SK-N-MC (cell line): Measurements from ENCODE around the gene SEPSECS.

Experiments
- EZH2 ChIP-seq: fragments of 200-600 bp; sonication (generic); IDR thresholded peaks from one replicate; pipeline ENCODE4 v1.6.1; 2017; ENCODE audit warnings: antibody characterized with exemption
- FOXP2 ChIP-seq: optimal IDR thresholded peaks from 2 replicates; pipeline ENCODE3; 2011; ENCODE audit warnings: mild to moderate bottlenecking, moderate library complexity; ENCODE audit not compliant: insufficient read depth; ENCODE audit errors: extremely low read length, control extremely low read depth
- POLR2AphosphoS5 ChIP-seq: IDR thresholded peaks from 2 replicates; pipeline ENCODE4 v1.6.1; 2012; ENCODE audit warnings: mild to moderate bottlenecking, low read depth, low read length, borderline replicate concordance

DNA sequence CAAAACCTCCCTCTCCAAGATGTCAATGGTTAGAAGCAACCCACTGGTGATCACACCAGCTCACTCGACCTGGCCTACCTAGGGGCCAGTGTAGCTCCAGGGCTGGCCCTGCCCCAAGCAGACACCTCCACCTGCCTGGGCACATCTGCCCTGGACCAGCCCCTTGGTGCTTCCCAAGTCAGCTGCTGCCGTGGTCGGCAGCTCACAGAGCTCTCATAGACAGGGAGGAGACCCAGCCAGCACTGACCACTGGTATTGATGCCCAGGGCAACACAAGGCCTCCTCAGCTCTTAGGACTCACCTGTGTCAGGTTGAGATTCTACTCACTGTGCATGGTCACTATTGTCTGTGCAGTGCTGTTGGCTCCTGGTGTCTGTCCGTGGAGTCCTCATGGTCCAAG, 51.7 kb downstream of the SEPSECS start:
- no peak for TF ChIP-seq POLR2AphosphoS5
- no peak for TF ChIP-seq EZH2
- TF ChIP-seq FOXP2: no peak
